Measurements from ENCODE around the gene HMGN4.
"Not testable (repeated sequence)": the region's sequence is repeated elsewhere in the genome, so short reads cannot be mapped to it uniquely, and the experiment has no call there.

Gene HMGN4

DNA sequence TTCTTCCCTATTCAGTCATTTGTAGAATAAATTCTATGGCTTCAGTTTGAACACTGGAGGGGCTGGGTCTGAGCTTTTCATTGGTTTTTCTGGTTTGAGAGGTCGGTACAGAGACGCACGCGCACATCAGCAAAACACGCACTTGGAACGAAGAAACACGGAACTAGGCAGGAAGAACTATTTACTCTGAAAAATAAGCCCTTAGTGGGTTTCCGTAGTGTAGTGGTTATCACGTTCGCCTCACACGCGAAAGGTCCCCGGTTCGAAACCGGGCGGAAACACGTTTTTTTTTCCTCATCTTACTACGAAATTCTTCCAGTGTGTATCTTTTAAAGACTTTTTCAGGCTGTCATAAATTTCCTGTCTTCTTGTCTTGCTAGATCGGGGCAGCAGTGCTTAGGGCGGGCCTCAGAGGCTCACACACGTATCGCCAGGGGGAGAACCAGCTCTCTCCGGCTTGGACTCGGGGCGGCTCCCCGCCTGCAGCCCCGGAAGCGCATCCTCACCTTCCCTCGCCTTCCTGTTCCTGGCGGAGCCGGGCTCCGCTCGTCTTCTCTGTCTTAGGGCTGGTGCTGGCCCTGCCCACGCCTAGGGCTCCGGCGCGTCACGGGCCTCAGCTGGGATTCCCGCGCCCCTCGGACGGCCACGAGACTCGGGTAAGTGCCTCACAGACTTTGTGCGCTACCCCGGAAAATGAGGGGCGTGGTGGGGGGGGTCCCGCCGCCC is at the start of gene HMGN4:
TSS of gene HMGN4 (plus strand) at position 521 of the 726 bp plus-strand sequence. CDS start 6,841 bp downstream, outside the sequence.
- peak; percentile 91 for DNase-seq

DNA sequence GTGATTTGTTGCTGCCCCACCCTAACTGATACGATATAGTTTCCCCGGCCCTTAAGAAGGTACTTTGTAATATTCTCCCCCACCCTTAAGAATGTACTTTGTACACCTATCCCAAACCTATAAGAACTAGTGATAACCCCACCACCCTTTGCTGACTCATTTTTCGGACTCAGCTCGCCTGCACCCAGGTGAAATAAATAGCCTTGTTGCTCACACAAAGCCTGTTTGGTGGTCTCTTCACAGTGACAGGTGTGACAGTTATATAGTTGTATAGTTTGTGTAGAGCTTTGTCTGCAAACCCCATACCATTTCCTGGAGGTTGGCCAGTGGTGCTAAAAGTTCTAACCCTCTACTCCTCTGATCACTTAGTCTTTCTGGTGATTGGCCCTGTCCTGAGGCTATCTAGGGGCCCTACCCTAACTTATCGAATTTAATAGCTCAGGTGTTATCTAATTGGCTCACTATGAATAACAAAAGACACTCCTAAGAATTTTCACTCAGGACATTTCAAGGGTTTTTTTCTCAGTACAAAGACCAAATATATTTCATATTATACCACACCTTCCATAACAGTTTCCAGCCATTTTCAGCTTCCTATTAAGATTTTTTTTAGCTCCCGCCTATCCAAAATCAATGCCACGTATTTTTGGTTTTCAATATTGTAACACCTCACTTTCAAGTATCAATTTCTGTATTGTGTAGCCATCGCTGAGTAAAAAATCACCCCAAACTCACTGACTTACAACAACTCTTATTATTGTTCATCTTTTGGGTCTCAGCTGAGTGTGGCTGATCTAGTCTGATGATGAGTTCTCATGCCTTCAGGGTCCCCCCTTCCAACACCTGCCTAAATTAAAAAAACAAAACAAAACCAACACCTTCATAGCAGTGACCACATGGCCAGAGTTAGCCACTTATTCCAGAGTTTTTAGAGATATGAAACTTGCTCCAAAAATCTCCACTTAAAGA is 47.9 kb upstream of the HMGN4 start:
- no peak for DNase-seq

DNA sequence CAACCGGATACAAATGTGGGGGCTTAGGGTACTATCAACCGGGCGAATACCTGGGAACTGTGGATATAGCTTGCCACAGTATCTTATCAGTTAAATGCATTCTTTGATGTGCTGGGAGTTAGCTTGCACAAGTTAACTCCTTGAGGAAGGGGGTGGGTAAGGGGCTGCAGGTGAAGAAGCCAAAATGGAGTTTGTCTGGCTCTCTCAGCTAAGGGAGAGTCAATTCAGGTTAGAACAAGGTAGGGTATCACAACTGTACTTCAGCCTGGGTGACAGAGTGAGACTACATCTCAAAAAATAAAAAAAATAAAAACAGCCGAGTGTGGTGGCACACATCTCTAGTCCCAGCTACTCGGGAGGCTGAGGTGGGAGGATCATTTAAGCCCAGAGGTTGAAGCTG is 46.6 kb upstream of the HMGN4 start:
- no peak for DNase-seq

DNA sequence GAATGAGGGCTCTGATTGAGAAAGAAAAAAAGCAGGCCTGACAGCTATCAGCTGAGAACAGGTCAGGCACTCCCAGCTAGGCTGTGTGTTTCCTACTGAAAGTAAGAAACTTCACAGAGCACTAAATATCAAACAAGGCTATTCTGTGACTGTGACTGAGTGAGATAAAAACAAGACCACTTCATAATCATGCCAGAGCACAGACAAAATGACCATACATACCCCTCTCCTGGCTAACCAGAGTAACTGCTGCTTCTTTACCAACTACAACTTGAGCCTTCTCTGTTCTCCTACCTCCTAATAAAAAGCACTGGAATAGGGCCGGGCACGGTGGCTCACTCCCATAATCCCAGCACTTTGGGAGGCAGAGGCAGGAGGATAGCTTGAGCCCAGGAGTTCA is 44.9 kb upstream of the HMGN4 start:
- no peak for DNase-seq

DNA sequence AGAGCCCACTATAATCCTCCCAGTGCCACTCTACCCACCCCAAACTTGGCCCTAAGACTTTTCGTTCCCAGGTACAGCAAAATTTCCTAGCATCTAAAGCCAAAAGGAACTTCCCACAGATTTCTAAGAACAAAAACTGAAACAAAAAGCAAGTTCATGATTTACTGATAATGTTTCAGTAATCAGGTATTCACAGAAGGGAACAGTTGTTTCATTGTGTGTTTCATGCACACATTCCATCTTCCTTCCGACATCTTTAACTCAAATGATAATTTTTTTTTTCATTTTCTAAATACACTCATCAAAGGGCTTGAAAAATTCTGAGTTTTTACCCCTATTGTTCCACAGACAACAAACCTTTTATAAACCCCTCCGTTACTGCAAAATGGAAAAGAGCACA is 44.0 kb upstream of the HMGN4 start:
- no peak for DNase-seq

DNA sequence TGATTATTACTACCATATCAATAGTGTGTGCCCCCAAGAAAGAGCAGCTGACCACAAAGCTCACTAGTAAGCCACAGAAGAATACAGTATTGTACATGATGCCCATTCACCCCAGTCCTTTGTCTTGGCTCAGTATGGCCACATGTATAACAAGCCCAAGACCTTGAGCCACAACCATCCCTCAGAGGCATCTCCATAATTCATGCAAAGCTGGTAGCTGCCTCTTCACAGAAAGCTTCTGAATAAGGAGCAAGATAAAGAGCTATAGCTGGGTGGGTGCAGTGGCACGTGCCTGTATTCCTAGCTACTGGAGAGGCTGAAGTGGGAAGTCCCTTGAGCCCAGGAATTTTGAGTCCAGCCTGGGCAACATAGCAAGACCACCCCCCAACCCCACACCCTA is 42.9 kb upstream of the HMGN4 start:
- DNase-seq, result no peak

DNA sequence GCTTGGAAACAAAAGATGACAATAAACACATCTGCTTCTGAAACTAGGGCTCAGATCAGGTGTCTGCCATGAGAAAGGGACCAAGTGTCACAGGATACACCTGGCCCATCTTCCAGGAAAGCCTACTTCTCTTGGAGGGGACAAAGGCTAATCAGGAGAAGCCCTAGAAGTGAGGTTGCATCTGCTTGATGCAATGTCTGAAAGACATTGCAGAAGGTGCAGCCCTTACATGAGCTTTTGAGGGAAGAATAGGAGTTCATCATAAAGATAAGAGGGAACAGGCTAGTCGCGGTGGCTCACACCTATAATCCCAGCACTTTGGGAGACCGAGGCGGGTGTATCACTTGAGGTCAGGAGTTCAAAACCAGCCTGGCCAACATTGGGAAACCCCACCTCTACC is 40.6 kb upstream of the HMGN4 start:
- DNase-seq, result no peak

DNA sequence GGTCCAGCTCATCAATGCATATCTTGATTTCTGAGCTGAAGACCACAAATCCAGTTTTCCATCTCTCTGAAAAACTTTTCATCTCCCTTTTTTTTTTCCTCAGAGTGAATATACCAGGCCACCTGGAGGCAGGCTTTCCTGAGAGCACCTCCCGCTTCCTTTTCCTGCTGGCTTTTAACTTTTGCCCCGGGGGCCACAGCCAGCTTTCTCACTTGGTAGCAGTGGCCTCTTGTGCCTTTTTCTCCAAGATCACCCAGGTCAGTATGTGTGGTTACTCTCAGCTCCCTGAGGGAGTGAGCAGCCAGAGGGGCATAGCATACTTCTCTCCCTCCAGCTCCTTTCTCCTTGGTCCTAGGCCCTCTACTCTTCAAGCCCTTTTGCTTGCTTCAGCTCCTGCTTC is 38.1 kb upstream of the HMGN4 start, which contains the start of gene BTN1A1:
TSS of gene BTN1A1 (plus strand) at position 202 of the 400 bp plus-strand sequence. CDS start 984 bp downstream, outside the sequence.
- DNase-seq, result no peak

DNA sequence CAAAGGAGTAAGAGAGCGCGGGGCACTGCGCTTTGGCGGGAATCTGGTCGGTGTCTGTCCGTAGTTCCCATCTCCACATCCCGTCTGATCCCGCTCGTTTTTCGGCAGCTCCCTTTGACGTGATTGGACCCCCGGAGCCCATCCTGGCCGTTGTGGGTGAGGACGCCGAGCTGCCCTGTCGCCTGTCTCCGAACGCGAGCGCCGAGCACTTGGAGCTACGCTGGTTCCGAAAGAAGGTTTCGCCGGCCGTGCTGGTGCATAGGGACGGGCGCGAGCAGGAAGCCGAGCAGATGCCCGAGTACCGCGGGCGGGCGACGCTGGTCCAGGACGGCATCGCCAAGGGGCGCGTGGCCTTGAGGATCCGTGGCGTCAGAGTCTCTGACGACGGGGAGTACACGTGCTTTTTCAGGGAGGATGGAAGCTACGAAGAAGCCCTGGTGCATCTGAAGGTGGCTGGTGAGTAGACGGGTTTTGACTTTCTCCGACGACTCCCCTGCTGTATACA is 36.6 kb upstream of the HMGN4 start:
- peak; percentile 52 for DNase-seq

DNA sequence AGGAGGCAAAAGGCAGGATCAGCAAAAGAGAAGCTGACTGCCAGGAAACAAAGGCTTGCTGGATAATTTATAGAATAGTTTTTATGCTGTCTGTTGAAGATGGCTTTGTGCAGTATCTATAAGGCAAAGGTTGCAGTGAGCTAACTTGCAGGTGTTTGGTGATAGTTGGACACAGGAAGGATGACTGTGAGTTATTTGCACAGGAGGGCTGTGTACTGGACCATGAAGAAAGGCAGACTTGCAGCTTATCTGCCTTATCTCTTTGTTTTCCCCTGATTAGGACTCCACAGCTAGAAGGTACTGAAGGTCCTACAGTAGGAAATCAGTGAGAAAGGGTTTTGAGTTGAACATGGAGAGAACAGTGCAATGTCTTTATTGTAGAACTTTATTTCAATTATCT is 36.0 kb upstream of the HMGN4 start:
- DNase-seq, result no peak

DNA sequence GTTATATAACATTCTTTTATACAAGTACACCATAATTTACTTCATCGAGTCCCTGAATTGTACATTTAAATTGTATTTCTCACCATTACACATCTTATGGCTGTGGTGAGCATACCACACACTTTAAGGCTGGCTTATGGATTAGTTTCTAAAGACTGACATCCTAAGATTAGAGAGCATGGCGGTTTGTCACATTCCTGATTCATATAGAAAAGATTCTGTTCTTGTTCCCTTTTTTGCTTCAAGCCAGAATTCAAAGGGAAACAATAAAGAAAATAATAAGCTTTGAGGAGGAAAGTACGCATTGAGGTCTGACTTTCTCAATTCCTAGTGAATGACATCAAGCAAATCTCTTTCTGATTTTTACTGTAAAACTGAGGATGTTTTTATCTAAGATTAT is 35.5 kb upstream of the HMGN4 start:
- DNase-seq, result no peak

DNA sequence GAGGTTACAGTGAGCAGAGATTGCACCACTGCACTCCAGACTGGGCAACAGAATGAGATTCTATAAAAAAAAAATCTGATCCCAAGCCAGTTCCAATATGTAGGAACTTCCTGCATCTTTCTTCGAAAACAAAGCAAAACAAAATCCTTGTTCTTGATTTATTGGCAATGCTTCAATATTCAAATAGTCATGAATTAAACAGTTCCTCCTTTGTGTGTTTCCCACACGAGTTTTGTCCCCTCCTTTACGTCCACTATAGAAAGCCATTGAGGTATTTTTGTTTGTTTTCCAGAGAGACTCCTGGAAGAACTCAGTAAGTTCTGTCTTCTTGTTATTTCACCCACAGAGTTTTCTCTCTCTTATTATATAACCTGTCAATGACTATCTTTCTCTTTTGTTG is 30.5 kb upstream of the HMGN4 start:
- DNase-seq, result no peak

DNA sequence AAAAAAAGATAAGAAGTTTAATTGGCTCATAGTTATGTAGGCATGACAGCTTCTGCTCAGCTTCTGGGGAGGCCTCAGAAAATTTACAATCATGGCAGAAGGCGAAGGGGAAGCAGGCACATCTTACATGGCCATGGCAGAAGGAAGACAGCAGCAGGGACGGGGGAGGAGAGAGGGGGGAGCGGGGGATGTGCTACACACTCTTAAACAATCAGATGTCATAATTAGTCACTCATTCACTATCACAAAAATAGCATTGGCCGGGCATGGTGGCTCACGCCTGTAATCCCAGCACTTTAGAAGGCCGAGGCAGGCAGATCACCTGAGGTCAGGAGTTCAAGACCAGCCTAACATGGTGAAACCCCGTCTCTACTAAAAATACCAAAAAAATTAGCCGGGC is 27.1 kb upstream of the HMGN4 start:
- not testable (repeated sequence) for DNase-seq

DNA sequence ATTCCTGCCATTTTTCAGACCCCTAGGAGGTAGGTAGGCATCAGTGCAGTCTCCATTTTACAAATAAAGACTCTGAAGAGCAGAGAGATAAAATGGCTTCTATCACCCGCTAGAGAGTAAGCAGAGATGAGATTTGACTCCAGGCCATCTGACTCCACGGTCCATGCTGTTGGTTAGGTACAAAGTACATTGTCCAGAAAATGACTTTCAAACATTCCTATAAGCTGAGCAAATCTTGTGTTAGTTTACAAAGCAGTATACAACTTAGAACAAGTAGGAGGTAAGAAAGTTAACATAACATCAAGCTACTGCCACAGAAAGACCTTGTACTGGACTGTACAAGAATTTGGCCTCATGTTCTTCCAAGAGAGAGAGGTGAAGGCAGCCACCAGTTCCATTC is 23.2 kb upstream of the HMGN4 start:
- DNase-seq, result no peak

DNA sequence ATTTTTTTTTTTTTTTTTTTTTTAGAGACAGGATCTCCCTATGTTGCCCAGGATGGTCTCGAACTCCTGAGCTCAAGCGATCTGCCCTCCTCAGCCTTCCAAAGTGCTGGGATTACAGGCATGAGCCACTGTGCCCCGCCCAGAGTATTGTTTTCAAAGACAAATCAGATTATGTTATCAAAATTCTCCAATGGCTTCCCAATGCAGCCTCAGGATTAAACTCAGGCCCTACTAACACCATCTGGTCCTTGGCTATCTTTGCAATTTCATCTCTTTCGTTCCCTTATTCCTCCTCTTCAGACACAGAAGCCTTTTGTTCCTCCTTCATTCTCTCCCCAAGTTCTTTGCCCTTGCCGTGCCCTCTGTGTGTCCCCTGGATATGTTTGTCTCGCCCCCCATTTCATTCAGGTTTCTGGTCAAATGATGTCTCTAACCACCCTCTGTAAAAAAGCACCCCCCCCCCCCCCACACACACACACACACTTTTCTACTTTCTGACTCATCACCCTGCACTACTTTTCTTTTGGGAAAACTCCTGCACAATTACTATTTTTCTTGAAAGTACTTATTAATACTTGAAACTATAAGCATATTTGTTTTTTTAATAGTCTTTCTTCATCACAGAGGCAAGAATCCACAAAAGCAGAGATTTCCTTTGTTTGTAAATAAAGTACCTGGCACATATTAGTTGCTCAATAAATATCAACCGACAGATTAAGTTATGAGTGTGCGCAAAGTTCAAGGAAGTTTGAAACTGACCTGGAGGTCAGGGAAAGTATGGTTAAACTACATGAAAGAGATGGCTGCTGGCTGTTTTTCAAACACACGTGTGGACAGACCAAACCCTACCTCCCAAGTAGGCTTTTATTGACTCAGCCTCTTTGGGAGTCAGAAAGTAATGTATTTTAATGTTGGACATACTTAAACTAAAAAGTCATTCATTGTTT is 21.4 kb upstream of the HMGN4 start:
- DNase-seq, result no peak

DNA sequence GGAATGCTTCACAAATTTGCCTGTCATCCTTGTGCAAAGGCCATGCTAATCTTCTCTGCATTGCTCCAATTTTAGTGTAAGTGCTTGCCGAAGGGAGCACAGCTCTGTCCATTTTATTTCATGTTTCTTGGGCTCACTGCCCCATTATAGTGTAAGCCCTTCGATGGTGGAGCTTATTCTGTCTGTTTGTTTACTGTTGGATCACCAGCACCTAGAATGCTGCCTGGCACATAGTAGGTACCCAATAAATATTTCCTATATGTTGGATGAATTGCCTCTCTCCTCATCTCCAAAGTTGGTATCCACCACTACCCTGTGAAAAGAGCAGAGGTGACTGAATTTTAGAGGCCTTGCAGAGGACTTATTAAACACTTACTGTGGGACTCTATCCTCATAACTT is 18.8 kb upstream of the HMGN4 start:
- no peak for DNase-seq

DNA sequence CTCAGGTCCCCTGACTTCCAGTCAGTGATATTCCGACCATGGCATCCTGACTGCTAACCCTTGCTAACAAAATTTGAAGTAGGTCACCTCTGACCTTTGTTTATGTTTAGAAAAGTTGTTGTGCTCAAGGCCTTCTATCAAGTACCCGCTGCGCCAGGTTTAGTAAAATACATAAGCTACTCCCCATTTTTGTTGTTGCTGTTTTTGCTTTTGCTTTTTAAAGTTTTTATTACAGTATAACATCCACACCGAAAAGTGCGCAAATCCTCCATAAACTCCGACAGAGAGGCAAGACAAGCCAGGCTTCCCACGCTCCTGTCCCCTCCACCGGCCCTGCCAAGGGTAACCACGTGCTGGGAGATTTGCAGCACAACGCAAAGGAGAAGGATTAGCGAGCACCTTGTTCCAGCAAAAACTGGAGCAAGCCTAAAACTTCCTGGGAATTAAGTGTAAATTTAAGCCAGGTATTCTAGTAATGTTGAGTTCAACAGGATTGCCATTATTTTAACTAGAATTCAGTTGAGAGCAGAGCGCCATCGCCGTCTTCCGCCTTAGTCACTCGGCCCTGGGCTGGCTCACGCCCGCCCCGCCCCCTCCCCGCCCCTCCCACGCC is 17.8 kb upstream of the HMGN4 start:
- peak; percentile 60 for DNase-seq

DNA sequence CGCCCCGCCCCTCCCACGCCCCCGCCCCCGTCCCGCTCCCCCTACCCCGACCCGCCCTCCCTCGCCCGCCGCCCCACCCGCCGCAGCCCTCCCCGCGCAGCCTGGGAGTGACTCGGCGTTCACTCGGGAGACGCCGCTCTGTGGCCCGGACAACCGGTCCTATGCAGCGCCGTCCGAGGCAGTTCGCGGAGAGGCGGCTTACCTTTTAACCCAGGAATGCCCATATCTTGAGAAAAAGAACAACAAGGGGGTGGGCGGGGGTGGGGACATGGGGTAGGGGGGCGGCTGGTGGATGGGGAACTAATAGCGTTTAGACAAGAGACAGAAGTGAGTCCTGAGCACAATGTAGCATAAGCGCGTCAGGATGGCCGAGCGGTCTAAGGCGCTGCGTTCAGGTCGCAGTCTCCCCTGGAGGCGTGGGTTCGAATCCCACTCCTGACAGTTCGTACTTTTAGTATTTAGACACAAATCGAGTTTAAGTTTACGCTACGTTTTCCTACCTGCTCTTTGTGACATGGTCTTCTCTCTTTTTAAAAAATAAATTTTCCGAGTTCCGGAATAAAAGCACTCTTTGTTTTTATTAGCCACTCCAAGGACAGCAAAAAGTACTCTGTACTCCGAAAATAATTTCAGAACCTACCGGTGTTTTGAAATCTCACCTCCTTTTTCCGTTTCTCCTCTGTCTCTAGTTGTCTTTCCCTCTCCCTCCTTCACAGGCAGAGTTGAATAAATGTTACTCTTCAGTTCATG is 17.1 kb upstream of the HMGN4 start:
- peak; percentile 87 for DNase-seq

DNA sequence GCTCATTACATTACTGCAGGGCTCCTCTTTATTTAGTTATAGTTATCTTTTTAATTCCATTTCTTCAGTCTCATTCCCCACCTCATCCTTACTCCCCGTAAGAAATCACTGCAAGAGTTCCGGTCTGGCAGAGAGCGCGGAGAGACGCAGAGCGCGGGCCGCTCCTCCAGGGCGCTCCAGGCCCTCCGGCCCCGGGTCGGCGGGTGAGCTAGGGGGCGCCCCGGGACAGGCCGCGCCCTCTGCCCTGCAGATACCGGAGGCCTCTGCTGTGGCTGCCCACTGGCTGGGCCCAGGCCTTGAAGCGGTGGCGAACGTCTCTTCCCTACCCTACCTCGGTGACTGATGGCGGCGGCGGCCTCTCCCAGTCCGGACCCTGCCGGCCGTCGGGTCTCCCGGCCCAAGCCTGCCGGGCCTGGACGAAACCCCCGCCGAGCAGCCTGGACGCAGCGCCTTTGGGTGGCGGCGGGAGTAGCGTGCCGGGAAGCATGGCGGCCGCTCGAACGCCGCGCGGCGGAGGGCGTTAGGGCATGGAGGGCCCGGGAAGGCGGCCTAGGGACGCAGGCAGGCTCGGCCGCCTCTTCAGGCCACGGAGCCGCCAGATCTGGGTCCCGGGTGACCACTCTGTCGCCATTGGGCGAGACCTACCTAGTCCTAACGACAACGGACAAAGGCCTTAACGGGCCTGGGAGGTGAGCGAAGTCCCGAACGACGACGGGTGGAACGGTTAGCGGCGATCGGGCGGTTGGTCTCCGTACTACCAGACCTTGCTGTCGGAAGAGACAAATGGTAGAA is 16.4 kb upstream of the HMGN4 start:
- peak; percentile 23 for DNase-seq

DNA sequence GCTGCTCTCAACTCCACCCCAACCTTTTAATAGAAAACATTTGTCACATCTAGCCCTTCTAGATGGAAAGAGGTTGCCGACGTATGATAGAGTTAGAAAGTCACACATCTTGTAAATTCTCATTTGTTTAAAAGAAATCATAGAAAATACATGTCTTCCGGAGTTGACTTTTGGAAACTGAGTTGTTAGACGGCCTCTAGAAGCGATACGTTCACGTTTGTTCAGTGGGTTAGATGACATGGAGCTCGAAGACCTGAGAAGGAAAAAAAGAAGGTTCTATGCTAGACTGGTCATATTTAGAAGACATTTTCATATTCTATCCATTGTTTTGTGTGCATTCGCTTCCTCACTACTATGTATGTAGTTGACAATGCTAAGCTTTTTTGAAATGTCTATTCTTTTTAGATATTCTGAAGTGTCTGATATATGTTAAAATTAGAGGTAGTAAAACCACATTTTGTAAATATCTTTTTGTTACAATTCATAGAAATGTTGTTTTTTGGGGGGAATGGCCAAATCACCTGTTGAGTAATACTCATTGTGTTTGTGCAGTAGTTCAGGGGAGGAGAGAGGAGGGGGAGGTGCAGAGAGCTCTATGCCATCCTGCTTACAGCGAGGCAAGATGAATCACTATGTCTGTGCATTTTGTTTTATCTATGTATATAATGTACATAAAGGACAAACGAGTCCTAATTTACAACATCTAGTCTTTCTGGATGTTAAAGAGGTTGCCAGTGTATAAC is 15.5 kb upstream of the HMGN4 start:
- not testable (repeated sequence) for DNase-seq

All from NCI-H345 (cell line).